Germinal center (tissue), 1 donor: ENCODE measurements around the gene SRPRA.
"Not testable (repeated sequence)": the region's sequence is repeated elsewhere in the genome, so short reads cannot be mapped to it uniquely, and the experiment has no call there.

ENCODE experiments used
- DNase-seq: peaks from one replicate; pipeline ENCODE4 v3.0.0; 2012; ENCODE audit warnings: mixed read lengths, low spot score

Gene SRPRA

DNA sequence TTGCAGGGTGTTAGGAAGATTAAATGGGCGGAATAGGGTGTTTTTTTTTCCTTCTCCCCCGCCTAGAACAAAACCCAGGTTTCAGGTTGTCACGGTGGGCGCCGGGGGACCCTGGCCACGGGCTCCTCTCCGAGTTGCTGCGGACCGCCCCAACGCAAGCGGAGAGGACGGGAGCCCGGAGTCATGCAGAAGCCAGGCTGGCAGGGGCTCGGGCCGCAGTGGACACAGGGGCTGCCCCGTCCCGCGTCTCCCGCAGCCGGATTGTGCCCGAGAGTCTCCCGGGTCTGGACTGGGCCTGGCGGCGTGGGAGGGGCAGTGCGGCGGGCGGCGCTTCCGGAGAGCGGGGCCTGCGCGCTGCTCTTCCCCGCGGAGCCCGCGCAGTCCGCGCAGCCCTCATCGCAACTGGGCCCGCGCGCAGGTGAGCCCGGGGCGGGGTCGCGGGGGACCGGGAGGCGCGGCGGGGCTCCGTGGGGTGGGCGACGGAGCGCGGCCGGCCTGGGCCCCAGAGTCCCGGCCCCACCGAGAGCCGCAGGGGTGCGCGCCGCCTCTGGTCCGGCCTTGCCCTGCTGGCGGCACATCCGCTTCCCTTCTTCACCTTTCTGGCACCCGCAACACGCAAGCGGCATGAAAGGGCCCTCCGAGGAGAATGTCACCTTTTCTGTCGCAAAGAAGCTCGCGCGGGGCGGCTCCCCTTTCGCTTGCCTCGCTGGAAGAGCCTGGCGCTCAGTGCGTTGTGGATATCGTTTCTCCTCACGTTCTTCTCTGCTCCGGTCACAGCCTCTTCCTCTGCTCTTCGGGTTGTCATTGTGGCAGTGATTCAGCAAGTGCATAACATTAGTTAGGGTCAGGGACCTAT, 14.3 kb upstream of the SRPRA start, which contains the start of gene TIRAP:
TSS of gene TIRAP (plus strand) at position 358 of the 856 bp plus-strand sequence. CDS start 7,802 bp downstream, outside the sequence.
- DNase-seq, result peak; percentile 52

DNA sequence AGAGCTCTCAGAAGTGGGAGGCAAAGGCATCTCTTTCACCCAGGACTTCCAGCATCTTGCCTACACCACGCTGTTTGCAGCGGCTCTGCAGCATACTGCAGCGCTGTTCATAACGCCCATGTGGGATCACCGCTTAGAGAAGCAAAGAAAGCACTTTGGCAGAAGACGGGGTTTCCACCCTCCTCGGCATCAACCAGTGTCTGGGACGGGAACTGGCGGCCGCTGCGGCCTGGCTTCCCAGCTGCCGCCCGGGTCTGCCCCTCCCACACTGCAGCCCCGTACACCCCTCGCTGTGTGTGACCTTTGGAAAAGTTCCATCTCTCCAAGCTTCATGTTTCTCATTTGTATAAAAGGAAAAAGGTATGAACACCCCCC, 13.7 kb upstream of the SRPRA start:
- peak; percentile 49 for DNase-seq

DNA sequence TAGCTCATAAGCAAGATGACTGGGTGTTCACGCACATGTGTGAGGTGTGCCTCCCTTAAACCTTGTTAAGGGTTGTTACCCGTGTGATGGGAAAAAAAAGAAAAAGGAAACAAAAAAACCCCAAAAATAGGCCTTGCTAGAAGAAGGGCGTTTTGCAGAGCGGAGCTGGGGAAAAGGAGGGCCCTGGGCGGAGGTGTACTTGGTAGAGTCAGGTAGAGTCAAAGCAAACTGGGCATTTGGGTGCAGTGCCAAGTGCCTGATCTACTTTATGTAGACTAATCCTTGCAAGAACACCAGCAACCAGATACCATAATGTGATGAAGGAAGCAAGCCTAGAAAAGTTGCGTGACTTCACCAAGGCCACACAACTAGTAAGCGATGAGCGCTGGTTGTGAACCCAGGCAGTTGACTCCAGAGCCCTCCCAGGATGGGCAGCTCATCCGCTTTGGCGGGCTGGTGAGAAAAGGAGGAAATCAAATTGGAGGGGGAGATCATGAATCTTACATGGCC, 13.0 kb upstream of the SRPRA start:
- no peak for DNase-seq

GRCh38 chr11:126281245-126281644, 12.6 kb upstream of the SRPRA start:
- no peak for DNase-seq

GRCh38 chr11:126280595-126280994, 11.9 kb upstream of the SRPRA start:
- DNase-seq, result no peak

- DNase-seq, result no peak
Observed at GRCh38 chr11:126279191-126279590, 10.5 kb upstream of the SRPRA start.

DNA sequence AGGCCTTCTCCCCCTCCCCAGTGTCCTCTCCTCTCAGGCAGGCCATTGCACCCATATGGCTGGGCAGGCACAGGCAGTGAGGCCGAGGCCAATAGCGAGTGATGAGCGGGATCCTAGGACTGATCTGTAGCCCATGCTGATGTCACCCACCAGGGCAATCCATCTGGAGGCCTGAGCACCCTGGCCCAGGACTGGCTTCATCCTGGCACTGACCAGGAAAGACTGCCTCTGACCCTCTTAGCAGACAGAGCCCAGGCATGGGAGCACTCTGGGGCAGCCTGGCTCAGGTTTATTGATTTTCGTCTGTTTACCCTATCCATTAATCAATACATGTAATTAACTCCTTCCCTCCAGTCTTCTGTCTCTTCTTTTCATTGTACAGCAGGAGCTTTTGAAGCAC, 9.1 kb upstream of the SRPRA start:
- DNase-seq, result no peak

DNA sequence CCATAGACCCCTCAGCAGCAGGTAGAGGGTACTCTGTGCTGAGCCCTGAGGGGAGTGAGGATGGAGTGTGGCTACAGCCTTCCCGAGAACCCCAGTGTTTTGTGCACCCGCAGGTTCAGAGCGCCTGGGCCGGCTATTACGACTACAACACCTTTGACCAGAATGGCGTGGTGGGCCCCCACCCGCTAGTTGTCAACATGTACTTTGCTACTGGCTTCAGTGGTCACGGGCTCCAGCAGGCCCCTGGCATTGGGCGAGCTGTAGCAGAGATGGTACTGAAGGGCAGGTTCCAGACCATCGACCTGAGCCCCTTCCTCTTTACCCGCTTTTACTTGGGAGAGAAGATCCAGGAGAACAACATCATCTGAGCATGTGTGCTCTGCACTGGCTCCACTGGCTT, 8.6 kb upstream of the SRPRA start:
- DNase-seq, result no peak

- DNase-seq, result no peak
Observed at GRCh38 chr11:126268361-126268707, 361 bp downstream of the SRPRA start.

- DNase-seq, result no peak
Observed at GRCh38 chr11:126267650-126268049, 1.0 kb downstream of the SRPRA start.

- no peak for DNase-seq
Observed at GRCh38 chr11:126265811-126266210, 2.9 kb downstream of the SRPRA start.

- DNase-seq, result no peak
Observed at GRCh38 chr11:126263489-126263888, 5.2 kb downstream of the SRPRA start.

- no peak for DNase-seq
Observed at GRCh38 chr11:126262216-126262615, 6.5 kb downstream of the SRPRA start.

DNA sequence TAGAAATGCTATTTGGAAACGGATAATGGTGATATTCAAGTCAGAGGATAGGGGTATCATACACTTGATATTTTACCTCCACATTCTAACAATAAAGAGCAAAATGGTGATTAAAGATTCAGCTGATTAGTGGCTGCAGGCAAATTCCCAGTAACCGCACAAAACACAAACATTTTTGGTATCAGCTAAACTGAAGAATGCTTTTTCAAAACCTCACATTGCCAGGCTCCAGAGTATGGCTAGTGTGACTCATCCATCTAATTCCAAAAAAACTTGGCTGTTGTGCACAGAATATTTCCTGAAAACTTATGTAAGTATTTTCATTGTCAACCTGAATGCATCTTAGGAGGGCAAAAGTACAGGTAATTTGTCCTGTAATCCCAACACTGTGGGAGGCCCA, 10.9 kb downstream of the SRPRA start:
- DNase-seq, result no peak

GRCh38 chr11:126257144-126257543, 11.6 kb downstream of the SRPRA start:
- DNase-seq, result no peak

- no peak for DNase-seq
Observed at GRCh38 chr11:126256216-126256615, 12.5 kb downstream of the SRPRA start.

- DNase-seq, result not testable (repeated sequence)
Observed at GRCh38 chr11:126255507-126255906, 13.2 kb downstream of the SRPRA start.

DNA sequence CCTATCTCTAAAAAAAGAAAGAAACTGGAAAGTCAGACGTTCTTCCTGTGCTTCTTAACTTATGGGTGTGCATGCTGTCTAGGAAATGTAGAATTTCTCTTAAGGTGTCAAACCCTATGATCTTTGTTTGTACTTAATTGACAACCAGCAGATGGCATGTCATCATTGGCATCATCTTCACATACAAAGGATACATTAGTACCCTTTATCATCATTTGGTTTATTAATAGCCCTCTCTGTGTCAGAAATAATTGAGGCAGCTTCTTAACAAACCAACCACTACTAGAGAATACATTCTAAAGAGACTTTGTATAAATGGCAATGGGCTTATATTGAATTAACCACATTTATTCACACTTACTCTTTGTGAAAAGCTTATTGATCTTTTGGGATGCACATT, 13.9 kb downstream of the SRPRA start:
- DNase-seq, result no peak

GRCh38 chr11:126253265-126253664, 15.4 kb downstream of the SRPRA start:
- DNase-seq, result no peak

DNA sequence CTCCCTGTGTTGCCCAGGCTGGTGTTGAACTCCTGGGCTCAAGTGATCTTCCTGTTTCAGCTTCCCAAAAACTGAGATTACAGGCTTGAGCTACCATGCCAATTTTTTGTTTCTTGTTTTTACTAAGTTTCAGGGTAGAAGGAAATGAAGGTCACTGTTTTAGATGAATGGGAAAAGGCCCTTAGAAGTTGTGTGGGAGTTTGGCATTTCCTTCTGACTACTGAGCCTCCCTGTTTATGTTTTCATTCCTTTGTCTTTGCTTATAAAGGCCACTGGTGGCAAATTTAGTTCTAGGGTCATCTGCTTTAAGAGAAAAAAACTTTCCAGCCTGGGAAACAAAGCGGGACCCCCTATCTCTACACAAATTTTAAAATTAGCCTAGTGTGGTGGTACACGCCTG, 22.1 kb downstream of the SRPRA start:
- no peak for DNase-seq

- no peak for DNase-seq
Observed at GRCh38 chr11:126233391-126233790, 35.3 kb downstream of the SRPRA start.

GRCh38 chr11:126232683-126233082, 36.0 kb downstream of the SRPRA start:
- no peak for DNase-seq

DNA sequence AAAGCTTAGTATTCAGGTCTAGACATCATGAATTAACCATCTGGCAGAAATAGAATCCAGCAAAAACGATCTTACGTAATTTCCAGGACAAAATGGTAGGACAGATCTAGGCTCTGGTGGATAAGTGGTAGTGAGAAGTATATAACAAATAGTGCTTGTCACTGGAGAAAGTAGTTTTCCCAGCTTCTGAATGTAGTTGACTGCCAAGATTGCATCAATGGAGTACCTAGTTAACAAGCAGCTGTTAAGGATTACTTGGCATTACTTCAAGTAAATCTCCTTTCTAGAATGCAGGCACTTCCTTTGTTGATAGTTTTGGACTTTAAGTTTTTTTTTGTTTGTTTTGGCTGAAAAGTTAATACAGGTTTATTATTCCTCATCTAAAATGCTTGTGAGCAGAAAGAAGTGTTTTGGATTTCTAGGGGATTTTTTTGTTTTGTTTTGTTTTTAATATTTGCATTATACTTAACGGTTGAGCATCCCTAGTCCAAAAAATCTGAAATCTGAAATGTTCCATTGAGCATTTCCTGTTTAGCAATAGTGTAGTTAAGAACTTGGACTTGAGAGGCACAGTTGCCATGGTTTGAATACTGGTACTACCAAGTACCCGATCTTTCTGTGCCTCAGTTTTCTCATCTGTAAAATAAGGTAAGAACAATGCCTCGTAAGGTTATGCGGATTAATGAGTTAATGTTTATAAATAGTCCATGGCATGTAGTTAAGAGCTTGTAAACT, 36.8 kb downstream of the SRPRA start:
- DNase-seq, result no peak
